GM18873 (cell line): Measurements from ENCODE around the gene PNMA1.

Experiments used
- ATAC-seq: cut with Tn5 transposase; IDR thresholded peaks from one replicate; pipeline ENCODE4 v1.9.1; 2021; ENCODE audit warnings: mild to moderate bottlenecking, moderate library complexity, moderate number of reproducible peaks; ENCODE audit not compliant: unreplicated experiment, low FRiP score

The PNMA1 gene

GRCh38 chr14:73739174-73739898, 25.2 kb upstream of the PNMA1 start:
- ATAC-seq: no peak

- ATAC-seq: no peak
Measured at GRCh38 chr14:73738518-73739173, 24.5 kb upstream of the PNMA1 start.

DNA sequence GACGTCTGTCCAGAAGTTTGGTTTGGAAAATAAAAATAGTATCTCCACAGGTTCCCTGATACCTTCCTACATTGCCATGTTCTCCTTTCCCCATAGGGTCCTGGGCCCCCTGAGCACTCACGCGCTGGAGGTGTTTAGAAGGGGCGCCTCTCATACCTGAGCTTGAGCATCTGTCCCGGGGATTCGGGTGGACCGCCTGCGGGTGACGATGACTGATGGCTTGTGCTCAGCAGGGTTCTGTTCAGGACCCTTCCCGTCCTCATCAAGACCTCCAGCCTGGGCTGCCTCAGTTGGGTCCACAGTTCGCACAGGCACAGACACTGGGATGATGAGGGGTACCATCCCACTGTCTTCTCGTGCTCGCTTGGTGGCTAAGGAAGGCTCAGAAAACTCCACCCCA, 22.7 kb upstream of the PNMA1 start:
- ATAC-seq: no peak

DNA sequence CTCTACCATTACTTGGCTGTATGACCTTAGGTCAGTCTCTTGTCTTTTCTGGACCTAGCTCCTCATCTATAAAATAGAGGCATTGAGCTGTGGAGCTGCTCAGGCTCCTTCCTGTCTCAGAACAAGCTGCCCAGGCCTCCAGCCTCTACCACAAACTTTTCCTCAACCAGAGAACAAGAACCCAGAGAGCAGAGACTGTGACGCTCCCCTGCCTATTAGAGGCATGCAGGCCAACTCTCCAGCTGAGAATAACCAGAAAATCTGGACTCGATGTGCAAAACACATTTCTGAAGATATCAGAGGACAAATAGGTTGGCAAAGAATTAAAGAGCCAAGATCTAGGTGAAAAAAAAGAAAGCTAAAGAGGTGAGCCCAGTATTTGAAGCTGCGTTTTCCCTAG, 17.8 kb upstream of the PNMA1 start:
- ATAC-seq: no peak

- no peak for ATAC-seq
Measured at GRCh38 chr14:73731111-73731510, 16.9 kb upstream of the PNMA1 start.

- no peak for ATAC-seq
Measured at GRCh38 chr14:73729556-73730265, 15.5 kb upstream of the PNMA1 start.

DNA sequence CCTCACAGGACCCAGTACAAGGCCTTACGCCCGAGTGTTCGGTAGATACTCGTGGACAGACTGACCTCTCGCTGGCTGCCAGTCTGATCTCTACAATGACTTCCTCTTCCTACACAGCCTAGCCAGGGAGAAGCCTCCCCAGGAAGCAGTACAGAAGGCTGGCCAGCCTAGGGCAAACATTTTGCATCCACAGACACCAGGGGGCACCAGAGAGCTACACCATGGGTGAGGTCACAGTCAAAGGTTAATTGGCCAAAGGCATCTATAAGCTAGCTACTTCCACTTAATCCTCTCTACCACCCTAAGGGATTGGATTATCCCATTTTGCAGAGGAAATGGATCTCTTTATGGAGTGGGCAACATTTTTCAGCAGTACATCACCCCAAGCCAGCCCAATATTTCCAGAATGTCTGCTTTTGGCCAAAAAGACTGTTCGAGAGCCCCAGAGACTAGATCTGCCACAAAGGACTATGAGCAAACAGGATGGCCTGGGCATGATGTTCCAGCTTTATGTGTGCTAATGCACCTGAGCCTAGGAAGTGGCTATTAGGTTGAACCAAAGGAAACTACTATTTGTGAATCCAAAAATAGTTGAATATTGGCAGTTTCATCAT, 14.6 kb upstream of the PNMA1 start:
- no peak for ATAC-seq

GRCh38 chr14:73727166-73727565, 13.0 kb upstream of the PNMA1 start:
- ATAC-seq: no peak

- no peak for ATAC-seq
Measured at GRCh38 chr14:73726025-73726961, 12.1 kb upstream of the PNMA1 start.

DNA sequence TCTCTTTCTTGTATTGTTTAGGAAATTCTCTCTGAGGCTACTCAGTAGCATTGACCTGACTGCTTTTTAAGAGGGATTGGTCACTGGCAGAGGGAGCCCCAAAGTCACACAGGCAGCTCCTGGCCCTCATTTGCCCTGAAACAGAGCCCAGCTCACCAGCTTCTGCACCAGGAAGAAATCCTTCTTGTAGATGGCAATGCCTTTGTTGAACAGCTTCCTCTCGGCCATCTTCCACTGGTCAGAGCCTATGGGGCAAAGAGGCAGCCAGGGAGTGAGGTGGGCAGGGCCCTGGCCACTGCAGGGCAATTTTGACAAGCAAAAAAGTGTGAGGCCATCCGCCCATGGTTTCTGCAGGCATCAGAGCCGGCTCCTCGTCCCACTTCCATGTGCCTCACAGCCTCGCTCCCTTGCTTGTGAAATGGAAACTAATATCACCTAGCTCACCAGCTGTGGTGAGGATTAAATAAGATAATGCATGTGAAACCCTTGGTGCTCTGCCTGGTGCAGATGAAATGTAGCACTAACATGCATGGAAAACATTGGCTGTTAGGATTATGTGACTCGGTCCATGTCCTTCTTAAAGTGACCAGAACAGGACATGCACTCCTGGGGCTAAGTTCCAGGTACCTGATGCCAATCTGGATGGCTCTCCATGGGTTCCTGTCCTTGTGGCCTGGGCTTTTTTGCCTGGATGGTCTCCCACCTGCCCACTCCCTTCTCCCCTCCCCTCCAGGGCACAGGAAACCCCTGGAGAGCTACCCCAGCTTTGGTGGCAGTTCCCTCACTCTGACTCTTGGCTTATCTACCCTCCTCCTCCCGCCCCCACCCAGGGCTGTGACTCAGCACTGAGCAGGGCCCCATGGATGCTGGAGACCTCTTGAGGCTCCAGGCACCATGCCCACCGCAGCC, 11.2 kb upstream of the PNMA1 start:
- ATAC-seq: no peak

DNA sequence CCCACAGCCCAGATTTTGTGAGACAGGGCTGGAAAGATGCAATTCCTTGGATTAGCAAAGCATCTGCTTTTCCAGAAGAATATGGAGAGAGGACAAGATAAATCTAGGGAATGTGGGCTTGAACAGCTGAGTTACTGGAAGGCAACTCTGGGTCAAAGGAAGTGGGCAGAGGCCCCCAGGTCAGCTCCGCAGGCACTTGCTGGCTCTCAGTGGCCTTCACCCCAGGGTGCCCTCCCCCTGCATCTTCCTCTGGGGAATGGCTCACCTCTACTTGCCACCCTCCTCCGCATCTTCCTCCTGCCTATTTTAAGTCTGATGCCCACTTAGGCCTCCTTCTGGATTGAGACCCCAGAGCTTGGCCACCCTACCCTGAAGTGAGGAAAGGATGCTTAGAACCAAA, 10.5 kb upstream of the PNMA1 start:
- ATAC-seq: no peak

DNA sequence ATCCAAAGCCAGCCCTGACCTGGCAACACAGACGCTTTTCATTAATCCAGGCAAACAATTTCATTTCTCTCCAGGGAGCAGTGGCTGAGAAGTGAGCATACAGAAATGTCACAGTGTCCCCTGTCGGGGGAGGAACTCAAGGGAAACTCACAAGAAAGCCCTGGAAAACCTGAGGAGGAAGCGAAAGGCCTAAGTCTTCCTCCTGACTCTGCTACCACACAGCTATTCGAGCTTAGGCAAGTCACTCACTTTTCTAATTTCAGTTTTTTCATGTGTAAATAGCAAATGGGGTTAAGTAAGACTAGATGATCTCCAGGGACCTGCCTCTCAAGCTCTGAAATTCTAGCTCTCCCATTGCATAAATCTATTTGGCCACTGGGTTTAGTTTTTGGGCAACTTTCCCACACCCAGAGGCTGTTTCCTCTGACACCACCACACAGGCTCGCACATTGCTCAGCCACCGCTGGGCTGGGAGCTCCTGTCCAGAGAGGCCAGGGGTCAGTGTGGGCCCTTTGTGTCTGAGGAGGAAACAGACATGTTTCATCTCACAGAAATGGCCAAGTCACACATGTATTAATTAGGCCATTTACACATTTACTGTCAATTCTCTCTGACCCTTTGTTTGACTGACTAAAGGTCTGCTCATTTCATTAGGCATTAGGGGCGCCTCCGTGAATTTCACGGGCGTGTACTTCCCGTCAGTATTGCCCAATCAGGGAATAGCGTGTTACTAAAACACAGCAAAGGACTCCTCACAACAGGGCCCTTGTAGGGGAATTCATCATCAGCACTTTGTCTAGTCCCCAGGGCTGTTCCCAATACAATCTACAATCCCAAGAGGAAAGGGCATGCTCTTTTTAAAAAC, 9.8 kb upstream of the PNMA1 start:
- ATAC-seq: no peak

GRCh38 chr14:73723406-73723796, 9.2 kb upstream of the PNMA1 start:
- no peak for ATAC-seq

DNA sequence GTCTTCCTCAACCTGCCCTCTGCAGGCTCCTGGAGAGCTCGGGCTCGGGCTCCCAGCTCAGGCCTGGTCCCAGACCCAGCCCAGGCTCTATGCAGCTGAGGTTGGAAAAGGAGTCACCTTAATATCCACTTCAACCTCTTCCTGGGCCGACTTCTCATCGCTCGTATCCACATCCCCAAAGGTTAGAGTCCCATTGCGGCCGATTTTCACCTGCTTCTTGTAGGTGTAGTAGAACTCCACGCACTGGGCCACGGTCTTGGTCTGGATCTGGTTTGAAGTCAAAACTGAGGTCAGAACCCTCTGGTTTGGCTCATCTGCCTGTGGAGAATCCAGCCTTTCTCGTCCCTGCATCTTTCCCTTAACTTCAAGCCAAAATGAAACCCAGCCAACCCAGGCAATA, 8.4 kb upstream of the PNMA1 start:
- no peak for ATAC-seq

GRCh38 chr14:73721101-73721821, 7.1 kb upstream of the PNMA1 start:
- ATAC-seq: no peak

DNA sequence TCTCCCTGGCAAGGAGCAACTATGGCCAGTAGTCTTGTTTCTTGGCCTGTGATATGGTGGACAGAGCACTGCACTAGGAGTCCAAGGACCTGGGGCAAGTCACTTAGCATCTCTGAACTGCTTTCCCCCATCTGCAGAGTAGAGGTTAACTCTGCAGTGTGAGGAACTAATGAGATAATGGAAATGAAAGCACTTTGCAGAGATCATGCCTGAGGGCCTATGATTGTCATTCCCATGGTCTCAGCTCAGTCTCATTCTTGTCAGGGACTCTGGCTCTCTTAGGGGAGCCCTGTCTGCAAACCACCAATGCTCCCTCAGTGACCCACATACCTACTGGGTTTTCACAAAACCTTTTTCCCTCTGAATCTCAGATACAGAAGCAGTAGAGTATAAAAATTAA, 6.5 kb upstream of the PNMA1 start:
- ATAC-seq: no peak

DNA sequence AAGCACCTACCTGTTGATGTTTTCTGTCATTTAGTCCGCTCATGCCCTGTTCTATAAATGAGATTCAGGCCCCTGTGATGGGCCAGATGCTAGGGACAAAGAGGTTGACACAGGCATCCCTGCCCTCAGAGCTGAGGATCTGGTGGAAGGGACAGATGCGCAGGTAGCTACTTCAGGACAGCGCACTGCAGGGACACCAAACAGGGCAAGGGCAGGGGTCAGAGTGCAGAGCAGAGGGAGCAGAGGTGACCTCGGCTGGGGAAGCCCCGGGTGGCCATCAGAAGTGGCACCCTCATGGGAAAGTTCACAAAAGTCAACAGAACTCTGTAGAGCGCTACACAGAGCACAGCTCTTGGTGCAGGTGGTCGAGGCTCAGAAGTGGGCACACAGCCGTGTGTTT, 5.6 kb upstream of the PNMA1 start:
- ATAC-seq: no peak

- no peak for ATAC-seq
Measured at GRCh38 chr14:73719361-73719760, 5.2 kb upstream of the PNMA1 start.
